Measurements from ENCODE around the gene NAGPA. TPM values are rescaled to one million over a fixed set of nuclear protein-coding genes. Genes with fewer than 3 reads are reported as not detected.

Gene NAGPA
- total RNA-seq, 1 donor from 2014 or later: 3.3 TPM

DNA sequence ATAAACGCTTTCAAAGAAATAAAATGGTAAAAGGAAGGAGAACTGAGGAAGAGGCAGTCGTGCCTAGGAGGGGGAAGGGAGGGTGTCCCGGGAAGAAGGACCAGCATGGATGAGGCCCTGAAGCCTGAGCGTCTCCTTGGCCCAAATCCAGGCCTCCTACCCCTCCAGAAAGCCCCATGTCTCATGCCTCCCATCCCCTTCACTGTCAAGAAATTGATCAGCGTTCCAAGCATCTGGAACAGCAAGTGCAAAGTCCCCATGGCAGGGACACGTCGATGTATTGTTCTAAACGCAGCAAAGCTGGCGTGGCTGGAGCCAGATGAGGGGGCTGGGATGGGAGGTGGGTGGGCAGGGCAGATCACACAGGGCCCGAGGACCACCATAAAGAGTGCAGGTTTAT lies 53.0 kb downstream of the NAGPA start:
- DNase-seq (ENCODE audit: low spot score): no peak

DNA sequence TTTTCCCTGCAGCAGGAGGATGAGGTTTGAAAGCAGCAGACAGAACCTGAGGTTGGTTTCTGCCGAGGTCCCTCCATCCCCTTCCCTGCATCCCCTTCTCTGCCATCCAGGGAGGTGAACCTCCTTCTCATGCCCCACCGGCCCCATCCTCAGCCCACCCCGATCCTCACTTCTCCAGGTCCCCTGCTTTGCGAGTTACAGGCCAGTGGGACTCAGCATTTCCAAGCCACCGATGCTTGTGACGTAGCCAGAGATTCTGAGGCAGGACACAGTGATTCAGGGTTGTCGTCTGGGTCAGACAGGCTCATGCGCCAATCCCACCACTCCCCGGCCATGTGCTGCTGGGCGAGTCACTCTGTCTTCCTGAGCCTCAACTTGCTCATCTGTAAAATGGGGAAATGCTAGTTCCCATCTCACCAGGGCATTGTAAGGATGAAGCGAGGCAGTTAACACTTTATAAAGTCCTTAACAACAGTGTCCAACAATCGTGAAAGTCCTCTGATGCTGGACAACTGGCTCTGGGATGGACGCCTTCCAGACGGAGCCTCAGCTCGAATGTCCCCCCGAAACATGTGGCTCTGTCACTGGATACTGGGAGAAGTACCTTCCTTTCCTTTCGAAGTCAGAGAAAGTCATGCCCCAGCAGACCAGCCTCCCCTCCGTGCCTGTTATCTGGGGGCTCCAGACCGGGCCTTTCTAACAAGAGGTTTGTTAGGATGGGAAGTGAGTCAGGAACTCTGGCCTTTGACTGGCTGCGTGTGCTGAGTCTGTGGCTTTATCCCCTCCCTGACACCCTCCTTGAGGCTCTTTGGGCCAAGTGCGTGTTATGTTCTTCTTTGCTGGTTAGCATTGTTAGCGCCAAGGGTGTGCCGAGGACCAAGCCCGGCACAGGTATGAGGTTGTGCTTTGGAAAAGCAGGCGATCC lies 53.7 kb downstream of the NAGPA start:
- Histone ChIP-seq H3K4me1 (no peaks in the 10 kb centered on the region), H3K27ac (no peak overlapping the region), H3K4me2 (no peak overlapping the region), H2AFZ (replicated peaks) (peak overlapping the region; percentile 15), H3K9ac (no peak overlapping the region), H3K36me3 (no peaks in the 10 kb centered on the region), H3K4me3 (no peak overlapping the region), H3F3A (ENCODE audit: low read depth) (no peaks in the 10 kb centered on the region), H3K79me2 (ENCODE audit: low read depth) (no peaks in the 10 kb centered on the region), H4K20me1 (ENCODE audit: low read depth) (no peaks in the 10 kb centered on the region), H3K9me3 (ENCODE audit: low read depth) (no peaks in the 10 kb centered on the region), H3K27me3 (peaks cover 10% of the 10 kb centered on the region)
- H3K27ac Mint-ChIP-seq: no peak overlapping the region
- DNase-seq (ENCODE audit: low spot score): no peak
- peaks cover 2% of the 10 kb centered on the region for H3K4me1 Mint-ChIP-seq
- no peak overlapping the region for H3K4me3 Mint-ChIP-seq
- H3K36me3 Mint-ChIP-seq: no peaks in the 10 kb centered on the region
- peaks cover 3% of the 10 kb centered on the region for H3K9me3 Mint-ChIP-seq
- TF ChIP-seq EZH2 (IDR thresholded peaks at IDR 0.05) (no peak), EZH2phosphoT487 (IDR thresholded peaks at IDR 0.05) (no peak)
- TF ChIP-seq, protein P1, sequence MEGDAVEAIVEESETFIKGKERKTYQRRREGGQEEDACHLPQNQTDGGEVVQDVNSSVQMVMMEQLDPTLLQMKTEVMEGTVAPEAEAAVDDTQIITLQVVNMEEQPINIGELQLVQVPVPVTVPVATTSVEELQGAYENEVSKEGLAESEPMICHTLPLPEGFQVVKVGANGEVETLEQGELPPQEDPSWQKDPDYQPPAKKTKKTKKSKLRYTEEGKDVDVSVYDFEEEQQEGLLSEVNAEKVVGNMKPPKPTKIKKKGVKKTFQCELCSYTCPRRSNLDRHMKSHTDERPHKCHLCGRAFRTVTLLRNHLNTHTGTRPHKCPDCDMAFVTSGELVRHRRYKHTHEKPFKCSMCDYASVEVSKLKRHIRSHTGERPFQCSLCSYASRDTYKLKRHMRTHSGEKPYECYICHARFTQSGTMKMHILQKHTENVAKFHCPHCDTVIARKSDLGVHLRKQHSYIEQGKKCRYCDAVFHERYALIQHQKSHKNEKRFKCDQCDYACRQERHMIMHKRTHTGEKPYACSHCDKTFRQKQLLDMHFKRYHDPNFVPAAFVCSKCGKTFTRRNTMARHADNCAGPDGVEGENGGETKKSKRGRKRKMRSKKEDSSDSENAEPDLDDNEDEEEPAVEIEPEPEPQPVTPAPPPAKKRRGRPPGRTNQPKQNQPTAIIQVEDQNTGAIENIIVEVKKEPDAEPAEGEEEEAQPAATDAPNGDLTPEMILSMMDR (IDR thresholded peaks at IDR 0.05): no peak
- H3K27me3 Mint-ChIP-seq (ENCODE audit: insufficient read depth, low read depth): peaks cover 6% of the 10 kb centered on the region

More for the DNA sequence above, 53.0 kb downstream of the NAGPA start:
- Mint-ChIP-seq H3K4me3 (no peak overlapping the region), H3K4me1 (peaks cover 2% of the 10 kb centered on the region), H3K9me3 (peaks cover 3% of the 10 kb centered on the region), H3K36me3 (no peaks in the 10 kb centered on the region), H3K27ac (no peak overlapping the region), H3K27me3 (ENCODE audit: insufficient read depth, low read depth) (peaks cover 5% of the 10 kb centered on the region)
- Histone ChIP-seq H3K9ac (no peak overlapping the region), H3K9me3 (ENCODE audit: low read depth) (no peaks in the 10 kb centered on the region), H3K27ac (no peak overlapping the region), H3K4me3 (no peak overlapping the region), H3K36me3 (no peaks in the 10 kb centered on the region), H3F3A (ENCODE audit: low read depth) (no peaks in the 10 kb centered on the region), H3K4me2 (no peak overlapping the region), H3K79me2 (ENCODE audit: low read depth) (no peaks in the 10 kb centered on the region), H3K27me3 (peaks cover 17% of the 10 kb centered on the region), H2AFZ (replicated peaks) (peak overlapping the region; percentile 15), H3K4me1 (no peaks in the 10 kb centered on the region), H4K20me1 (ENCODE audit: low read depth) (no peaks in the 10 kb centered on the region)
- no peak for TF ChIP-seq EZH2 (IDR thresholded peaks at IDR 0.05)
- no peak for TF ChIP-seq EZH2phosphoT487 (IDR thresholded peaks at IDR 0.05)
- TF ChIP-seq, protein P1 (IDR thresholded peaks at IDR 0.05): no peak

DNA sequence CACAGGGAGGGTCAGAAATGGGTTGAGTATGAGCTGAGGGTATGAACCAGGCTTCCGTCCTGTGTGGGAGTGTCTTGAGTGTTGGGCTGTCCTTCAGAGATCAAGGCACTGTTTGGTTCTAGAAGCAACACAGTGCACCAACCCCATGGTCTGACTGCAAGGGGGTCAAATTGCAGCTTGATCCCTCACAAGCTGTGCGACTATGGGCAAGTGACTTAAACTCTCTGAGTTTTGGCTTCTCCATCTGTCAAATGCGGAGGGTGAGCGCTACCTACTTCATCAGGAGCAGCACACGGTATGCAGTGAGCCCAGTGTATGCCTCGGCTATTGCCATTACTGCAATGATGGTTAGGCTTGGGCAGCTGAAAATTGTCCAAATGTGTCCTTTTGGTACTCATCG lies 54.6 kb downstream of the NAGPA start:
- Histone ChIP-seq H3K27me3 (peaks cover 2% of the 10 kb centered on the region), H4K20me1 (ENCODE audit: low read depth) (no peaks in the 10 kb centered on the region), H3K4me1 (no peaks in the 10 kb centered on the region), H3K4me3 (no peak overlapping the region), H3K36me3 (no peaks in the 10 kb centered on the region), H3K9me3 (ENCODE audit: low read depth) (no peaks in the 10 kb centered on the region), H3K79me2 (ENCODE audit: low read depth) (no peaks in the 10 kb centered on the region), H3K9ac (no peak overlapping the region), H2AFZ (replicated peaks) (no peak overlapping the region), H3K27ac (no peak overlapping the region), H3F3A (ENCODE audit: low read depth) (no peaks in the 10 kb centered on the region), H3K4me2 (no peak overlapping the region)
- H3K4me3 Mint-ChIP-seq: no peak overlapping the region
- peaks cover 5% of the 10 kb centered on the region for H3K27me3 Mint-ChIP-seq (ENCODE audit: insufficient read depth, low read depth)
- peak overlapping the region; percentile 77 for H3K27ac Mint-ChIP-seq
- no peaks in the 10 kb centered on the region for H3K36me3 Mint-ChIP-seq
- no peak for DNase-seq (ENCODE audit: low spot score)
- peaks cover 2% of the 10 kb centered on the region for H3K4me1 Mint-ChIP-seq
- TF ChIP-seq EZH2 (IDR thresholded peaks at IDR 0.05): no peak
- TF ChIP-seq EZH2phosphoT487 (IDR thresholded peaks at IDR 0.05): no peak
- H3K9me3 Mint-ChIP-seq: peaks cover 3% of the 10 kb centered on the region

Data from neural progenitor cell (in vitro differentiated cells).